Hepatocyte (in vitro differentiated cells): ENCODE results near the gene ZNF76. TPM values are rescaled to one million over a fixed set of nuclear protein-coding genes. Genes with fewer than 3 reads are reported as not detected.

ENCODE experiments used
- DNase-seq: peaks from one replicate; pipeline ENCODE4 v3.0.0-alpha.2; 2016; ENCODE audit warnings: low spot score
- H2AFZ ChIP-seq: fragments of 200-600 bp; sonication (generic); 2 replicates; pipeline ENCODE4 v1.6.0; 2016; ENCODE audit warnings: antibody characterized with exemption, mild to moderate bottlenecking
- H3K27ac ChIP-seq: fragments of 200-600 bp; sonication (generic); 2 replicates; pipeline ENCODE4 v1.5.1; 2016; ENCODE audit warnings: mild to moderate bottlenecking
- H3K27me3 ChIP-seq: fragments of 200-600 bp; sonication (generic); 2 replicates; pipeline ENCODE4 v1.6.1; 2016
- H3K36me3 ChIP-seq: fragments of 200-600 bp; sonication (generic); replicated peaks from 2 replicates; pipeline ENCODE4 v1.5.1; 2016; ENCODE audit warnings: low read depth; ENCODE audit not compliant: insufficient read depth
- H3K4me1 ChIP-seq: fragments of 200-600 bp; sonication (generic); 2 replicates; pipeline ENCODE4 v1.5.1; 2016; ENCODE audit warnings: mild to moderate bottlenecking, moderate library complexity; ENCODE audit not compliant: insufficient read depth
- H3K4me2 ChIP-seq: fragments of 200-600 bp; sonication (generic); 2 replicates; pipeline ENCODE4 v1.6.0; 2016
- H3K4me3 ChIP-seq: fragments of 200-600 bp; sonication (generic); 2 replicates; pipeline ENCODE4 v1.5.1; 2016; ENCODE audit warnings: mild to moderate bottlenecking
- H3K79me2 ChIP-seq: fragments of 200-600 bp; sonication (generic); 2 replicates; pipeline ENCODE4 v1.6.0; 2017; ENCODE audit warnings: mild to moderate bottlenecking
- H3K9me2 ChIP-seq: fragments of 200-600 bp; sonication (generic); replicated peaks from 2 replicates; pipeline ENCODE4 v1.6.0; 2017; ENCODE audit warnings: mild to moderate bottlenecking; ENCODE audit not compliant: insufficient read depth
- H3K9me3 ChIP-seq: fragments of 200-600 bp; sonication (generic); 2 replicates; pipeline ENCODE4 v1.5.1; 2016; ENCODE audit warnings: low read depth, mild to moderate bottlenecking
- H4K20me1 ChIP-seq: fragments of 200-600 bp; sonication (generic); 2 replicates; pipeline ENCODE4 v1.6.0; 2016; ENCODE audit warnings: mild to moderate bottlenecking; ENCODE audit not compliant: insufficient read depth, poor library complexity, severe bottlenecking
- CTCF ChIP-seq: fragments of 200-600 bp; sonication (generic); IDR thresholded peaks from 2 replicates; pipeline ENCODE4 v1.5.1; 2016; ENCODE audit warnings: antibody characterized with exemption, mild to moderate bottlenecking; ENCODE audit not compliant: poor library complexity
- EZH2 ChIP-seq: fragments of 200-600 bp; sonication (generic); IDR thresholded peaks from 2 replicates; pipeline ENCODE4 v1.6.1; 2016; ENCODE audit warnings: antibody characterized with exemption, mild to moderate bottlenecking, borderline replicate concordance
- EZH2phosphoT487 ChIP-seq: fragments of 200-600 bp; sonication (generic); IDR thresholded peaks from one replicate; pipeline ENCODE4 v1.6.1; 2018; ENCODE audit warnings: antibody characterized with exemption, mild to moderate bottlenecking, low read depth, moderate library complexity; ENCODE audit not compliant: unreplicated experiment, severe bottlenecking
- WGBS: methylation state at CpG from one replicate; pipeline ENCODE4 v1.1.6; 2016; ENCODE audit warnings: low lambda C conversion rate; ENCODE audit errors: missing lambda C conversion rate; 5-methylcytosine and 5-hydroxymethylcytosine counted together
- polyA plus RNA-seq: library from polyadenylated mRNA; unstranded; fragments of >200 nt; fragmentation: Nextera tagmentation; extraction: Ambion mirVana; gene quantifications from 2 replicates; pipeline ENCODE4 v1.2.1, GENCODE V29; 2016
- total RNA-seq: library from RNA; depleted of rRNA; stranded (reverse); fragments of >200 nt; gene quantifications from 2 replicates; pipeline ENCODE4 v1.2.3, GENCODE V29; 2014

The ZNF76 gene
- total and polyA plus RNA-seq, 2 experiments from 2014 or later = 17.0 to 28.0 TPM

GRCh38 chr6:35219683-35220326, 39.7 kb upstream of the ZNF76 start:
- Histone ChIP-seq H3K9me2 (no peaks in the 10 kb centered on the region), H3K4me1 (peaks cover 34% of the 10 kb centered on the region), H3K27ac (no peak overlapping the region), H3K9me3 (no peaks in the 10 kb centered on the region), H3K36me3 (no peaks in the 10 kb centered on the region), H2AFZ (no peak overlapping the region), H3K27me3 (no peaks in the 10 kb centered on the region), H3K4me3 (no peak overlapping the region), H3K79me2 (peaks cover 39% of the 10 kb centered on the region), H3K4me2 (no peak overlapping the region), H4K20me1 (no peaks in the 10 kb centered on the region)
- DNase-seq = no peak
- 77% methylated on average over 4 of the region's 4 CpGs for WGBS
- TF ChIP-seq CTCF (no peak), EZH2phosphoT487 (no peak), EZH2 (no peak)

DNA sequence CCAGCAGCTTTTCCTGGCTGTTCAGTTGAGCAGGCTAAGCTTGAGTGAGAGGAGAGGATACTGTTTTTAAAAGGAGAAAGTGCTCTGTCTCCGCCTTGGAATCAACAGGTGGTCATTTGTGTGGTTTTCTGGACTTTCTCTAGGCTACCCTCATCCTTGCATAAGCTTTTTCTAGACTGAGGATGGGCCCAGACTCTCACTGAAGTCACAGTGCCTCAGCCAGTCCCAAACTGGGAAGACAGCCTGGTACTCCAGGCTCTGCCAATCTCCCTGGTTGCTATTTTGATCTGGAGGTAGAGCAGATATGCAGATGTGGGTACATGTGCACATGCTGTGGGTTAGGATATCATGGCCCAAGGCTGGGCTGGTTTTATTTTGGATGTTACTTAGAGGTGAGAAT, 38.8 kb upstream of the ZNF76 start:
- H2AFZ ChIP-seq = no peak overlapping the region
- H3K27me3 ChIP-seq = no peaks in the 10 kb centered on the region
- no peak overlapping the region for H3K4me3 ChIP-seq
- no peaks in the 10 kb centered on the region for H3K36me3 ChIP-seq
- WGBS = 95% methylated on average over 1 of the region's 1 CpG
- no peaks in the 10 kb centered on the region for H3K9me3 ChIP-seq
- peaks cover 39% of the 10 kb centered on the region for H3K79me2 ChIP-seq
- no peaks in the 10 kb centered on the region for H4K20me1 ChIP-seq
- H3K4me2 ChIP-seq = no peak overlapping the region
- H3K9me2 ChIP-seq = no peaks in the 10 kb centered on the region
- no peak overlapping the region for H3K27ac ChIP-seq
- H3K4me1 ChIP-seq = peaks cover 29% of the 10 kb centered on the region
- no peak for DNase-seq
- TF ChIP-seq CTCF (no peak), EZH2phosphoT487 (no peak), EZH2 (no peak)

- H4K20me1 ChIP-seq = no peaks in the 10 kb centered on the region
- H3K36me3 ChIP-seq = no peaks in the 10 kb centered on the region
- H2AFZ ChIP-seq = no peak overlapping the region
- WGBS = 87% methylated on average over 2 of the region's 2 CpGs
- no peak overlapping the region for H3K4me2 ChIP-seq
- TF ChIP-seq EZH2phosphoT487 (no peak), EZH2 (no peak), CTCF (no peak)
- H3K4me1 ChIP-seq = peaks cover 6% of the 10 kb centered on the region
- no peak for DNase-seq
- no peaks in the 10 kb centered on the region for H3K27me3 ChIP-seq
- no peaks in the 10 kb centered on the region for H3K9me3 ChIP-seq
- H3K79me2 ChIP-seq = peaks cover 26% of the 10 kb centered on the region
- H3K9me2 ChIP-seq = no peaks in the 10 kb centered on the region
- no peak overlapping the region for H3K27ac ChIP-seq
- H3K4me3 ChIP-seq = no peak overlapping the region
These were observed 36.1 kb upstream of the ZNF76 start for GRCh38 chr6:35223396-35223795.

- no peaks in the 10 kb centered on the region for H4K20me1 ChIP-seq
These were observed 34.8 kb upstream of the ZNF76 start for GRCh38 chr6:35224720-35225119.

More at GRCh38 chr6:35224720-35225119, 34.8 kb upstream of the ZNF76 start:
- Histone ChIP-seq H3K27ac (no peak overlapping the region), H3K4me1 (no peaks in the 10 kb centered on the region), H3K36me3 (no peaks in the 10 kb centered on the region), H3K9me3 (no peaks in the 10 kb centered on the region), H3K79me2 (peaks cover 15% of the 10 kb centered on the region), H3K4me2 (no peak overlapping the region), H2AFZ (no peak overlapping the region), H3K4me3 (no peak overlapping the region), H3K27me3 (no peaks in the 10 kb centered on the region), H3K9me2 (no peaks in the 10 kb centered on the region)
- 87% methylated on average over 4 of the region's 4 CpGs for WGBS
- TF ChIP-seq EZH2 (no peak), CTCF (no peak), EZH2phosphoT487 (no peak)
- DNase-seq = no peak
